WTC11 (cell line): ENCODE data around the gene NUP58. TPM values are rescaled to one million over a fixed set of nuclear protein-coding genes. Genes with fewer than 3 reads are reported as not detected.

Source experiments
- CBFB ChIP-seq: sonication (generic); formaldehyde crosslinking; IDR thresholded peaks from 2 replicates; pipeline ENCODE4 v1.8.1; 2022; ENCODE audit warnings: mild to moderate bottlenecking, low read depth, missing genetic modification reagents
- E2F1 ChIP-seq: sonication (generic); formaldehyde crosslinking; IDR thresholded peaks from 2 replicates; pipeline ENCODE4 v1.8.0; 2022; ENCODE audit warnings: mild to moderate bottlenecking, missing genetic modification reagents
- E2F5 ChIP-seq: sonication (generic); formaldehyde crosslinking; IDR thresholded peaks from 2 replicates; pipeline ENCODE4 v1.8.1; 2022; ENCODE audit warnings: mild to moderate bottlenecking, moderate library complexity, missing genetic modification reagents
- ETV6 ChIP-seq: sonication (generic); formaldehyde crosslinking; IDR thresholded peaks from 2 replicates; pipeline ENCODE4 v1.8.1; 2022; ENCODE audit warnings: mild to moderate bottlenecking, missing genetic modification reagents
- FOXK1 ChIP-seq: sonication (generic); formaldehyde crosslinking; IDR thresholded peaks from 2 replicates; pipeline ENCODE4 v1.8.0; 2022; ENCODE audit warnings: mild to moderate bottlenecking, moderate library complexity, missing genetic modification reagents
- FOXP1 ChIP-seq: sonication (generic); formaldehyde crosslinking; IDR thresholded peaks from 2 replicates; pipeline ENCODE4 v1.8.0; 2022; ENCODE audit warnings: missing genetic modification reagents, mild to moderate bottlenecking, moderate library complexity, borderline replicate concordance
- FOXP4 ChIP-seq: sonication (generic); formaldehyde crosslinking; IDR thresholded peaks from 2 replicates; pipeline ENCODE4 v1.8.0; 2022; ENCODE audit warnings: mild to moderate bottlenecking, missing genetic modification reagents
- GABPB1 ChIP-seq: sonication (generic); formaldehyde crosslinking; IDR thresholded peaks from 2 replicates; pipeline ENCODE4 v1.8.1; 2023; ENCODE audit warnings: mild to moderate bottlenecking, missing genetic modification reagents
- GTF2I ChIP-seq: fragments of 250-450 bp; sonication (Bioruptor Pico); conservative IDR thresholded peaks from 2 replicates; pipeline ENCODE4 v1.4.0; 2021; ENCODE audit warnings: mild to moderate bottlenecking
- IRF2 ChIP-seq: sonication (generic); formaldehyde crosslinking; IDR thresholded peaks from 2 replicates; pipeline ENCODE4 v1.8.0; 2022; ENCODE audit warnings: low read depth, missing genetic modification reagents, borderline replicate concordance
- JUN ChIP-seq: sonication (generic); formaldehyde crosslinking; IDR thresholded peaks from 2 replicates; pipeline ENCODE4 v1.8.0; 2023; ENCODE audit warnings: mild to moderate bottlenecking, missing genetic modification reagents
- MLX ChIP-seq: sonication (generic); formaldehyde crosslinking; IDR thresholded peaks from 2 replicates; pipeline ENCODE4 v1.8.1; 2023; ENCODE audit warnings: mild to moderate bottlenecking, missing genetic modification reagents, moderate library complexity
- NFATC4 ChIP-seq: fragments of 250-450 bp; sonication (Bioruptor Pico); IDR thresholded peaks from 2 replicates; pipeline ENCODE4 v1.9.0; 2021; ENCODE audit warnings: mild to moderate bottlenecking
- NFYB ChIP-seq: sonication (generic); formaldehyde crosslinking; conservative IDR thresholded peaks from 2 replicates; pipeline ENCODE4 v1.8.0; 2022; ENCODE audit warnings: low read depth, missing genetic modification reagents
- PRRX2 ChIP-seq: fragments of 250-450 bp; sonication (Bioruptor Pico); IDR thresholded peaks from 2 replicates; pipeline ENCODE4 v1.8.0; 2021; ENCODE audit warnings: mild to moderate bottlenecking
- SP1 ChIP-seq: sonication (generic); formaldehyde crosslinking; conservative IDR thresholded peaks from 2 replicates; pipeline ENCODE4 v1.8.1; 2022; ENCODE audit warnings: missing genetic modification reagents
- STAT6 ChIP-seq: sonication (generic); formaldehyde crosslinking; conservative IDR thresholded peaks from 2 replicates; pipeline ENCODE4 v1.8.1; 2023; ENCODE audit warnings: mild to moderate bottlenecking, low read depth, missing genetic modification reagents, moderate library complexity
- TCF7 ChIP-seq: sonication (generic); formaldehyde crosslinking; IDR thresholded peaks from 2 replicates; pipeline ENCODE4 v1.8.0; 2022; ENCODE audit warnings: mild to moderate bottlenecking, low read depth, missing genetic modification reagents, moderate library complexity
- TEAD1 ChIP-seq: sonication (generic); formaldehyde crosslinking; IDR thresholded peaks from 2 replicates; pipeline ENCODE4 v1.8.0; 2022; ENCODE audit warnings: mild to moderate bottlenecking, missing genetic modification reagents
- ZMAT4 ChIP-seq: fragments of 250-450 bp; sonication (Bioruptor Pico); IDR thresholded peaks from 2 replicates; pipeline ENCODE4 v1.9.0; 2021; ENCODE audit warnings: mild to moderate bottlenecking
- ZNF232 ChIP-seq: sonication (generic); formaldehyde crosslinking; IDR thresholded peaks from 2 replicates; pipeline ENCODE4 v1.8.0; 2022; ENCODE audit warnings: mild to moderate bottlenecking, missing genetic modification reagents
- ZNF263 ChIP-seq: sonication (generic); formaldehyde crosslinking; IDR thresholded peaks from 2 replicates; pipeline ENCODE4 v1.8.1; 2022; ENCODE audit warnings: low read depth, mild to moderate bottlenecking, moderate library complexity, missing genetic modification reagents
- ZNF512 ChIP-seq: sonication (generic); formaldehyde crosslinking; IDR thresholded peaks from 2 replicates; pipeline ENCODE4 v1.8.1; 2022; ENCODE audit warnings: missing genetic modification reagents, borderline replicate concordance
- ZNF532 ChIP-seq: fragments of 250-450 bp; sonication (Bioruptor Pico); IDR thresholded peaks from 2 replicates; pipeline ENCODE4 v1.9.0; 2021; ENCODE audit warnings: mild to moderate bottlenecking, borderline replicate concordance
- ZNF671 ChIP-seq: fragments of 250-450 bp; sonication (Bioruptor Pico); IDR thresholded peaks from 2 replicates; pipeline ENCODE4 v1.8.0; 2021; ENCODE audit warnings: mild to moderate bottlenecking
- total RNA-seq: library from RNA; stranded (reverse); gene quantifications from 3 replicates; pipeline ENCODE4 v1.2.3, GENCODE V29; 2021

NUP58 gene
- total RNA-seq, 1 experiment from 2014 or later = 59.0 TPM

- peak; percentile 61; the same call in 1 of the 2 replicates for TF ChIP-seq FOXP1 (CRISPR knock-in tag)
- TF ChIP-seq FOXP4 (CRISPR knock-in tag) = peak; percentile 90
- peak; percentile 88 for TF ChIP-seq TEAD1 (CRISPR knock-in tag)
- no peak for TF ChIP-seq NFYB (CRISPR knock-in tag)
- peak; percentile 55; the same call in 1 of the 2 replicates for TF ChIP-seq JUN (CRISPR knock-in tag)
- no peak for TF ChIP-seq ZNF671 (CRISPR knock-in tag)
- 0 out of 2 replicates have a peak, but pooled peaks have one; percentile 54 for TF ChIP-seq E2F1
- TF ChIP-seq TCF7 (CRISPR knock-in tag) = no peak
- TF ChIP-seq GTF2I (CRISPR knock-in tag) = no peak
- TF ChIP-seq PRRX2 (CRISPR knock-in tag) = no peak
- no peak for TF ChIP-seq ZNF263 (CRISPR knock-in tag)
- no peak for TF ChIP-seq MLX (CRISPR knock-in tag)
- no peak for TF ChIP-seq ZMAT4 (CRISPR knock-in tag)
- peak; percentile 85 for TF ChIP-seq SP1 (CRISPR knock-in tag)
- peak; percentile 89 for TF ChIP-seq GABPB1 (CRISPR knock-in tag)
- peak; percentile 91 for TF ChIP-seq FOXK1 (CRISPR knock-in tag)
- TF ChIP-seq ETV6 (CRISPR knock-in tag) = peak; percentile 66
- 0 out of 2 replicates have a peak, but pooled peaks have one; percentile 86 for TF ChIP-seq STAT6 (CRISPR knock-in tag)
- TF ChIP-seq ZNF512 (CRISPR knock-in tag) = no peak
- 0 out of 2 replicates have a peak, but pooled peaks have one; percentile 39 for TF ChIP-seq ZNF232 (CRISPR knock-in tag)
- TF ChIP-seq E2F5 = peak; percentile 91
- no peak for TF ChIP-seq NFATC4 (CRISPR knock-in tag)
- no peak for TF ChIP-seq IRF2 (CRISPR knock-in tag)
- TF ChIP-seq ZNF532 (CRISPR knock-in tag) = no peak
- 0 out of 2 replicates have a peak, but pooled peaks have one; percentile 75 for TF ChIP-seq CBFB (CRISPR knock-in tag)
Measured at GRCh38 chr13:25301347-25302113, at the start of gene NUP58 (continued).
